Activated naive CD4-positive, alpha-beta T cell treated with Interleukin-2 at 50 U/mL for 16 hours (primary cell): Measurements from ENCODE around the gene SEC16A.

Source experiments
- DNase-seq: peaks from one replicate; pipeline ENCODE4 v3.0.0-alpha.2; 2020

Gene SEC16A

DNA sequence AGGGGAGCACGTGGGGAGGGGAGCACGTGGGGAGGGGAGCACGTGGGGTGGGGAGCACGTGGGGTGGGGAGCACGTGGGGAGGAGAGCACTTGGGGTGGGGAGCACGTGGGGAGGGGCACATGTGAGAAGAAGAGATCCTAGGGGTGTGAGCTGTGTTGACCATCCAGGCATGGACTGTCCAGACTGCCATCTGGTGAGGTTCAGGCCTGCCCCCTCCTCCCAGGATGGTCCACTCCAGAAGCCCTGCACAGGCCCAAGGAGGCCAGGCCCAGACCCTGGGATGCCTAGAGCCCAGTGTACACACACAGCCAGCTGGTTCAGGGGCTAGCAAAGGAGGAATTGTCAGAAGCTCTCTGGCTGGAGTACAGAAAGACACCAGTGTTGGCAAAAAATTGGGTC, 85.2 kb downstream of the SEC16A start:
- DNase-seq = no peak

DNA sequence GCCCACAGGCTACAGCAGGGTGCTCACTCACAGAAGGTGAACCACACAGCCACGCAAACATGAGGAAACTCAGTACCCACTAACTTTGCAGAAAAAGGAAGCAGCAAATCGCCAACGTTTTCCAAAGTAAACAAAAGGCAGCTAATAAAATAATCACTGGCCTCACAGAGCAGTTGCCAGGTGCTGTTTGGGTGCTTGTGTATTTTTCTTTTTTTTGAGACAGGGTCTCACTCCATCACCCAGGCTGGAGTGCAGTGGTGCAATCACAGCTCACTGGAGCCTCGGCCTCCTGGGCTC, 86.7 kb downstream of the SEC16A start:
- no peak for DNase-seq

GRCh38 chr9:136395345-136396218, 87.3 kb downstream of the SEC16A start:
- DNase-seq = no peak

DNA sequence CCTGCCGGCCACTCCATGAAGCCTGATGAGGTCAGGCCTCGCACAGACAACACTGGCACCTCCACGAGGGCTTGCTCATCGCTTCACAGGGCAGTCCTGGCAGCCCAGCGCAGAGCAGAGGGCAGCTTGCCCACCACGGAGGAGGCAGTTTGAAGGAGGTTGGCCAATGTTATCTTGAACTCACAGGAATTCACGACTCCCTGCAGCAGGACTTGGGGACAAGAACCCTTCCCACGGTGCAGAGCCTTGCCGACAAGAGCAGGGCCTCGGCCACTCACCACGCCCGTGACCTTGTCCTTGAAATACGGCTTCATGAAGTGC, 87.9 kb downstream of the SEC16A start:
- DNase-seq = no peak

DNA sequence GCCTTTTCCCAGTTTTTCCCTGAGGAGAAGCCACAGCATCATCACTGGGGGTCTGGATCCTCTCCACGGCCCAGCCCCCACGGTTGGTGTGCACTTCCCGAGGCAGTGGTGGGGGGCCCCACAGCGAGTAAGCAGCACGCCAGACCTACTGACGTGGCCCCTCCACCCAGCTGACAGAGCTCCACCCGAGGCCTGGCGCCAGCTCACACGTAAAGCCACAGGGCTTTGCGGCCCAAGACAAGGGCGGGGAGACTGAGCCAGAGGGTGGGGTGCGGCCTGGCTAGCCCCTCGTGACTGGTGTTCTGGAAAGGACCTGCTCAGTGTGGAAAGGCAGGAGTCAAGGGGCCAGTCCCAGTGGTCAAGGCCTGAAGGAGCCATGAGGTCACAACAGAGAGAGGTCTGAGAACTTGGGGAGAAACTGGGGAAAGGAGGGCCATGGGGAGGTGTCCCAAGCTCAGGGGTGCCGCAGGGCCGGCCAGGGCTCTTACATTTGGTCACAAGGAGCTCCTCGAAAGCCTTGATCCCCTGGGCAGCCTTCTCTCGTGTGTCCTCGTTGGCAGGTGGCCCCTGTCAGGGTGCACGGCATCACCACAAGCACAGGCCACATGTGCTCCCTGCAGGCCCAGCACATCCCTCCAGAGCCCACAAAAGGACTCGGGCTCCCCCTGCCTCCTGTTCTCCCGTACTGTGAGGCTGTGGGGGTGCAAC, 88.4 kb downstream of the SEC16A start:
- DNase-seq = no peak

DNA sequence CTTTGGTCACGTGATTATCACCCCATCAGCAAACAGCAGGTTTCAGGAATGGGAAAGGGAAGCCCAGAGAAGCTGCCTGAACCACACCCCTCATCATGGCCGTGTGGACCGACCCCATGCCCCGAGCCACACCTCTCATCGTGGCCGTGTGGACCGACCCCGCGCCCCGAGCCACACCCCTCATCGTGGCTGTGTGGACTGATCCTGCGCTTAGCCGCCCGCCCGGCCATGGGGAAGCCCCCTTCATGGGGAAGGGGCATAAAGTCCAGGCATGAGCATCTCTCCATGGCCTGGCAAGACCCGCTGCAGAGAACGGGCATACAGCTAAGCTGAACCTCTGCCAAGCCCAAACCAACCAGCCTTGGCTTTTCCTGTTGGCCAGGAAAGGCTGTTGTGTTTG, 89.3 kb downstream of the SEC16A start:
- DNase-seq = no peak

GRCh38 chr9:136392538-136393449, 90.0 kb downstream of the SEC16A start:
- no peak for DNase-seq

- no peak for DNase-seq
Observed at GRCh38 chr9:136391737-136392537, 90.9 kb downstream of the SEC16A start.
